SIG-M5 (cell line): ENCODE data around the gene ERCC5.

Source experiments
- DNase-seq: peaks from one replicate; lab custom pipeline; 2025; lab: John Stamatoyannopoulos, UW

Gene ERCC5

DNA sequence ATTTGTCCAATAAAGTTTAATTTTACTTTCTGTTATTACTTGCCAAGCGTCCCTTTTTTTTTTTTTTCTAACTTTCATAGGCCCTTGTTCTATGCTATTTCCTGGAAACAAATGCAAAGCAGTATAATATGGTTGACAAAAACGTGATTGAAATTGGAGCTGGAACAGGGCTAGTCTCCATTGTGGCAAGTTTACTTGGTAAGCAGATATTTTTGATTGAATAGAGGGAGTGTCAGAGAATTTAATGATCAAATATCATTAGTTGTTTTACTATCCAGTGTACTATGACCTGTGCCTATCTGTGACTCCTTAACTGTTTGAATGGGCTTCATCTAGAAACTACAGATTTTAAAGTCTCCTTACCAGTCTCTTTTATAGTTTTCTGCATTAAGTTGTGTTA is 46.7 kb downstream of the ERCC5 start:
- DNase-seq: no peak

DNA sequence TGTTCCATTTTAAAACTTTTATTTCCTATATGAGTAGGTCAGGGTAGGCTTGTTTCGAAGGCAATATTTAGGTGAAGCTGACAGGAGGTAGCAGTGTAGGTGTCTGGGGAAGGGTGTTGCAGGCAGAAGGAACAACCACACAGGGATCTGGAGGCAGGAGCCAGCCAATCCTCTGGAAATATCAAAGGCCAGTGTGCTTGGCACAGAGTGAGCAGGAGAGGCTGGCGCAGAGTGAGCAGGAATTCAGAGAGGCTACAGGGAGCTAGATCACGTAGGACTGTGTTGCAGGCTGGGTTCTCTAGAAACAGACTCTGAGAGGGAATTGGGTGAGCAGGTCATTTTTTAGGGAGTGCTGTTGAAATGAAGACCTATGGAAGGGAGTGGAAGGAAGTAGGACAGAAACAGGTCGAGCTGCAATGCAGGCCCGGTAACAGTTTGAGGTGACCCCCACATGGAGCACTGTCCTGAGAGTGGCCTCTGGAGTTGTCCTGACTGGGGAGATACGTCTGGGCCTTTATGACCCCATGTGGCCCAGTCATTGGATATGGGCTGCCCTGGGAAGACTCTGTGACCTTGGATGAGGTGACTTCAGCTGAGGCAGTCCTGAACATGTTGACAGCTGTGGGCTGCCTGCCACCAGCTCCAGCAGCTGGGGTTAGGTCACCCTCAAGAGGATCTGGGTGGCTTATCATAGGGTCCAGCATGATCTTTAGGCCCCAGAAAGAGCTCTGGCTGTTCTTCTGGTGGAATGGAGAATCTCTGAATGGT is 51.7 kb downstream of the ERCC5 start:
- DNase-seq: no peak

- no peak for DNase-seq
These were observed 54.4 kb downstream of the ERCC5 start for GRCh38 chr13:102900193-102900608.

DNA sequence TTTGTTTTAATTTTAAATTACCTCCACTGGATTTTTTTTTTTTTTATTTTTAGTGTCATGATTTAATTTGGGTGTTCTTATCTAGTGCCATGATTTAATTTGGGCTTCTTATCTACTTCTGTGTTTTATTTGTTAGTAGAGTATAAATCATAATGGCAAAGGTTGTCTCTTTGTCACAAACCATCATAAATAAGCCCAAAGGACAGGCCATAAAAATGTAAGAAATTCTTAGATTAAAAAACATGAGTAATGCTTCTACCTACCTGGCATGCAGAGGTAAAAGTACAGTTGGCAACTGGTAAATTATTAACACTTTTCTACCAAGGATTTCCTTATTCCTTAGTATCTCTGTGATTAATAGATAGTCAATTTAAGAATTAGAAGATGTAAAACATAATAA is 55.2 kb downstream of the ERCC5 start:
- no peak for DNase-seq

GRCh38 chr13:102901615-102902305 is 55.9 kb downstream of the ERCC5 start:
- DNase-seq: no peak

GRCh38 chr13:102902789-102903347 is 57.0 kb downstream of the ERCC5 start:
- no peak for DNase-seq

GRCh38 chr13:102903659-102904407 is 58.0 kb downstream of the ERCC5 start:
- no peak for DNase-seq

- no peak for DNase-seq
These were observed 58.6 kb downstream of the ERCC5 start for GRCh38 chr13:102904408-102904862.

DNA sequence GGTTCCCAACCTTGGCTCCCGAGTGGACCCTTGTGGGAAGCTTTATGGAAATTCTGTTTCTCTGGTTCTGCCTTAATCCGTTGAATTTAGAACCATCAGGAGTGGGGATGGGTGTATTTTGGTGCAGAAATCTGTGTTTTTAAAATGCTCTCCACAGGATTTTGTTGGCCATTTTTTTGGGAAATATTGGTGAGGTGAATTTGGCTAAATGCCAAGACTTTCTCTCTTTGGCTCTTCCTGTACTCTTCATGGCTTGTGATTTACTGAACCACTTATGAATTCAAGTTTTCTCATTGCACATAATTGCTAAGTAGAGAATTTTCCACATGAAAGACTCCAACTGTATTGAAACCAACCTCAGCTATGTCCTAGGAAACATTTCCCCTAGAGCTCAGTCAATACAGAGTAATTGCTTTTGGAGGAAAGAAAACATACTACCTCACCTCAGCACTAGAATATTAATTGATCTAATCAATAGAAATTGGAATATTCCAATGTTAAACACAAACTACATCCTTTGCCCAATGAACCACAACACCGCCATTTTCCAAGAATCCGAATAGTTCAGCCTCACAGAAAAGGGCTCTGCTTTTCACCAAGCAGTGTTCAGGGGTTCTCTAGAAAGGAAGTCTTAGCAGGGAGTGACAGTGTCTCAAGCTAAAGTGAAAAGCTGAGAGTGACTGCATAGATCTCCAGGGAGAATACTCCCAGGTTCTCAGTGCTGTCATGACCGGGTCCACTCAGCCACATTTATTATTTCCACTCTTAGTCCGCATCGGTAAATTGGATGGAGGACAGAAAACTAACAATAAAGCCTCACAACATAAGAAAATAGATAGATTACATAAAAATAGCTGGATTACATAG is 60.3 kb downstream of the ERCC5 start:
- no peak for DNase-seq

DNA sequence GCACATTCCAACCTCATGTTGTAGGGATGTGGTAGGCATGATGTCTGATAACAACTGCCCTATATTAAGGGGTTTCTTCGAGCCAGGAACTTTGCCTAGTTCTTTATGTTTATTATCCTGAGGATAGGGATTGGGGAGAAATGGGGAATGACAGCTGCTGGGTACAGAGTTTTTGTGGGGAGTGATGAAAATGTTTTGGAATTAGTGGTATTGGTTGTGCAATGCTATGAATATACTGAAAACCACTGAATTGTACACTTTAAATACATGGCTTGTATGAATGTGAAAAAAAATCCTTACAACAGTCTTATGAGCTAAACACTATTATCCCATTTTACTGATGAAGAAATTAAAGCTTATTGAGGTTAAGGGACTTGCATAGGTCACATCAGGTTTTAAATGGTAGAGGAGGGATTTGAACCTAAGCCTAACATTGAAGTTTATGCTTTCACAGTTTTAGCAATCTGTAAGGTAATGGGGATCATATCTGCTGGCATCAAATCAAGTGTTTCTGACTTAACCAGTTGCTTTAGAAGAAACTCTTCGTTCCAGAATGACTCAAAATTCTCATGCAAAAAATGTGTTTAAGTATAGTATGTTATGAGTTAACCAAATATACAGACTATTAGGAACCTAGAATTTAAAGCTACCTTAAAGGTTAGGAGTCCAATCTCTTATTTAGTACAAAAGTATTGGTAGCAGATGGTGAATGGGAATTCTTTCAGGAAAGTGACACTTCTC is 61.4 kb downstream of the ERCC5 start:
- no peak for DNase-seq

DNA sequence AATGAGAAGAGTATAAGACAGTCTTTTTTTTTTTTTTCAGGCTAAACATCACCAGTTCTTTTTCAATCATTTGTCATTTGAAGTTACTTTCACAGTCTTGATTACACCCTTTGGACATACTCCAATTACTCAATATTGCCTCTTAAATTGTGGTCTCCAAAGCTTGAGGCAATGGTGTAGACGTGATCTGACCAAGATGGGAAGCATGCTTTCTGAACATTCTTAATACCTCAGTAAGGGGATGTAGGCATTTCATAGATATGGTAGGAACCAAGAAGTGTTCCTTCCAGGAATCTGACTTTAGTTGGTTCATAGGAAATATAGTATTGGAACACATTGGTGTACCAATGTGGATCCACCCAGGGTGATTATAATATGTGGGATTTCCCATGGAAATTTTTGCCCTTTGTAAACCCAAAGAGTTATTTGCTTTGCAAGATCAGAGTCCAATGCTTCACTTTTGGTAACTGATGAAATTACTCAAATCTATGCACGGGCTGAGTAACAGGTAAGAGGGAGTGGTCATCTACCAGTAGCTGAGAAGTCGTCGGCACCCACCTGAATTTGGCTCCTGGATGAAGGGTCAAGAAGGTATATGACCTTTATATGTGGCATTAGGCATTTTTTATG is 62.2 kb downstream of the ERCC5 start:
- no peak for DNase-seq

DNA sequence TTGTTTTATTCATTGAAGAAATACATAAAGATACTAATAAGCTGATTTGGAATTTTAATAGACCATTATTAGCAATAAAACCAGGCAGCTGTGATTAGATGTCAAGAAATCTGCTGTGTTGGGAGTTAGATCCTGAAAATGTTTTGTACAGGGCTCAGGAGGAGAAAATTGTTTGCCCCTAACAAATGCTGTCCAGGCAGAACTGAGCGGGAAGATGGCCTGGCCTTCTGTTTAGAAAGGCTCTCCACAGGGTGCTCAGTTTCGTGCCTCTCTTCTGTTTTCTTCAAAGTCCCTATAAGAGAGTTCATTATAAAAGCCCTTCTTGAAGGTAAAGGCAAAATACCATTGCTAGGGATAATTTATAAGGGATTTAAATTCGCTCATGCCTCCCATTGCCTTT is 64.1 kb downstream of the ERCC5 start:
- DNase-seq: no peak

GRCh38 chr13:102911336-102911735 is 65.5 kb downstream of the ERCC5 start:
- no peak for DNase-seq

- no peak for DNase-seq
These were observed 66.8 kb downstream of the ERCC5 start for GRCh38 chr13:102912599-102912998.

GRCh38 chr13:102913914-102914313 is 68.1 kb downstream of the ERCC5 start:
- no peak for DNase-seq

GRCh38 chr13:102914339-102914930 is 68.6 kb downstream of the ERCC5 start:
- DNase-seq: no peak

- DNase-seq: no peak
These were observed 69.6 kb downstream of the ERCC5 start for GRCh38 chr13:102915393-102915930.

DNA sequence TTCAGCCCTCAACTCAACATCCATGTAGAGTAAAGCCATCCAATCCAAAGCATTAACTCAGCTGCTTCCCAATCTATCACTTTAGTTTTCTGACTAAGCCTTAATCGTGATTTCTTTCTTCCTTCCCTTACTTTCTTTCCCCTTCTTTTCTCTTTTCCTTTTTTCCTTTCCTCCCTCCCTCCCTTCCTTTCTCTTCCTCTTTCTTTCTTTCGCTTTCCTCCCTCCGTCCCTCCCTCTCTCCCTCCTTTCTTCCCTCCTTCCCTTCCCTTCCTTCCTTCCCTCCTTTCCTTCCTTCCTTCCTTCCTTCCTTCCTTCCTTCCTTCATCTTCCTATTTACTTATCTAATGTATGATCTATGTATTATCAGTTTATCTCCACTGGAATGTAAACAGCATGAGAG is 71.2 kb downstream of the ERCC5 start:
- no peak for DNase-seq

DNA sequence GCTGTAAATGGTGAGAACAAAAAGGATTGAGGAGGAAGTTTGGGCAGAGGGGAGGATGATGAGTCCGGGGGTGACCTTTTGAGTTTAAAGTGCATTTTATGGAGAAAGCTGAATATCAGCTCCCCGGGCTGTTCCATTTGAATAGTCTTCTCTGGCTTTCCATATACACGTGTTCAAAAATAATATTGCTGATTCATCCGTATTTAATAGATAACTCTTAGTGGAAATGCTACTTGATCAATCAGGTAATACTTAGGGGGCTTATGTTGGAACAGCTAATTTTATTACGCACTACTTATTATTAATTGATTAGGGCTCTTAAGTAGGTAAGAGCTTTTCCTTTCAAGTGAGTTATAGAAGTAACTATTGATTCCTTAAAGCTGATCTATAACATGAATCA is 76.4 kb downstream of the ERCC5 start:
- DNase-seq: no peak
